Measurements from ENCODE around the gene HECW1.

HECW1 gene

DNA sequence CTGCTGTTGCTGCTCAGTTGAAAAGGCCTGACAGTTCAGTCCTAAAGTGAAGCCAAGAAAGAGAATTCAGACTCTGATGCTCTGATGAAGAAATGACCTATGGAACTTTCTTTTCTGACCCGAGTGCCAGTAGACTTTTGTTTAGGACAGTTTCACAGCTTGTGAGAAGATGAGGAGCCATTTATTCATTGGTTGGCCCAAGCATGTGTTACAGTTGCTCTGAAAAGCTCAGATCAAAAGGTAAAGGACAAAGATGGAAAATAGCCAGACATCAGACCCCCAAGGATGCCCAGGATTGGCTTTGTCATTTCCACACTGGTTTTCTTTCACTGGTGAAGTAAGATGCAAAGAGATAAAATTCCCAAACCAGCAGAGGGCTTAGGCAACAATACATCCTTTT, 321.2 kb downstream of the HECW1 start:
- no peak overlapping the region for H3K27ac ChIP-seq (ENCODE audit: low read depth, low read length)
- H3K9me3 ChIP-seq (ENCODE audit: control insufficient read depth in 1 of 2, low read length in 2 of 2), result no peaks in the 10 kb centered on the region
- H3K4me1 ChIP-seq (ENCODE audit: control insufficient read depth in 1 of 2, insufficient read depth in 2 of 2, low read length in 2 of 2), result no peaks in the 10 kb centered on the region
- no peak overlapping the region for H3K4me3 ChIP-seq (ENCODE audit: low read depth in 1 of 2, low read length in 2 of 2)
- no peaks in the 10 kb centered on the region for H3K27me3 ChIP-seq (ENCODE audit: control insufficient read depth in 1 of 2, insufficient read depth in 2 of 2, low read length in 2 of 2)
- no peaks in the 10 kb centered on the region for H3K36me3 ChIP-seq (ENCODE audit: control insufficient read depth in 1 of 2, insufficient read depth in 2 of 2, low read length in 2 of 2)
- H3K9ac ChIP-seq (ENCODE audit: low read depth in 1 of 2, low read length in 2 of 2), result no peak overlapping the region

- no peak overlapping the region for H3K4me3 ChIP-seq (ENCODE audit: low read depth in 1 of 2, low read length in 2 of 2)
- H3K27me3 ChIP-seq (ENCODE audit: control insufficient read depth in 1 of 2, insufficient read depth in 2 of 2, low read length in 2 of 2), result no peaks in the 10 kb centered on the region
- no peaks in the 10 kb centered on the region for H3K4me1 ChIP-seq (ENCODE audit: control insufficient read depth in 1 of 2, insufficient read depth in 2 of 2, low read length in 2 of 2)
- no peak overlapping the region for H3K9ac ChIP-seq (ENCODE audit: low read depth in 1 of 2, low read length in 2 of 2)
- no peak overlapping the region for H3K27ac ChIP-seq (ENCODE audit: low read depth, low read length)
- H3K36me3 ChIP-seq (ENCODE audit: control insufficient read depth in 1 of 2, insufficient read depth in 2 of 2, low read length in 2 of 2), result no peaks in the 10 kb centered on the region
- no peaks in the 10 kb centered on the region for H3K9me3 ChIP-seq (ENCODE audit: control insufficient read depth in 1 of 2, low read length in 2 of 2)
Observed at GRCh38 chr7:43437001-43437400, 324.6 kb downstream of the HECW1 start.

DNA sequence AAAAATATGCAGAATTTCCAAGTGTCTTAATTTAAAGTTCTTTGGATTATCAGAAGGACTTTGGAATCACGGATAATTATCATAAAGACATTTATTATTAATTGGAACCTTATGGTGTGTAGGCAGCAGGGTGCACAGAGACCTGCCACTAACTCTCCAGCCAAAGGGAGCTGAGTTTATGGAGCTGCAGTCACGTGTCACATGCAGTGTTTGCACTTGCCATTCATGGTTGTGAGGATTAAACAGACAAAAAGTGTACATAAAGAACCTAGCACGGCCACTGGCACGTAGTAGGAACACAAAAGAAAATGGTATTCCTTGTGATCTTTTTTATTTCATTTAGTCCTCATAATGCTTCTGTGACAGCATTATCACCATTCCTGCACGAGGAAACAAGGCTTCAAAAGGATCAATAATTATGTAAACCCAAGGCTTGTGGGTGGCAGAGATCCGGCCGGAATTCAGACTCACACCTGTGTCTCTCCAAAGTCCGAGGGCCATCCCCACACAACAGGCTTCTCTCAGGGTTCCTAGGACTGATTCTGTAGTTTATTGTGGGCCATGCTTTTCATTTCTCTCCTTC, 326.5 kb downstream of the HECW1 start:
- H3K27me3 ChIP-seq (ENCODE audit: control insufficient read depth in 1 of 2, insufficient read depth in 2 of 2, low read length in 2 of 2), result no peaks in the 10 kb centered on the region
- H3K27ac ChIP-seq (ENCODE audit: low read depth, low read length), result no peak overlapping the region
- no peaks in the 10 kb centered on the region for H3K4me1 ChIP-seq (ENCODE audit: control insufficient read depth in 1 of 2, insufficient read depth in 2 of 2, low read length in 2 of 2)
- H3K4me3 ChIP-seq (ENCODE audit: low read depth in 1 of 2, low read length in 2 of 2), result no peak overlapping the region
- no peak overlapping the region for H3K9ac ChIP-seq (ENCODE audit: low read depth in 1 of 2, low read length in 2 of 2)
- H3K9me3 ChIP-seq (ENCODE audit: control insufficient read depth in 1 of 2, low read length in 2 of 2), result no peaks in the 10 kb centered on the region
- H3K36me3 ChIP-seq (ENCODE audit: control insufficient read depth in 1 of 2, insufficient read depth in 2 of 2, low read length in 2 of 2), result no peaks in the 10 kb centered on the region

DNA sequence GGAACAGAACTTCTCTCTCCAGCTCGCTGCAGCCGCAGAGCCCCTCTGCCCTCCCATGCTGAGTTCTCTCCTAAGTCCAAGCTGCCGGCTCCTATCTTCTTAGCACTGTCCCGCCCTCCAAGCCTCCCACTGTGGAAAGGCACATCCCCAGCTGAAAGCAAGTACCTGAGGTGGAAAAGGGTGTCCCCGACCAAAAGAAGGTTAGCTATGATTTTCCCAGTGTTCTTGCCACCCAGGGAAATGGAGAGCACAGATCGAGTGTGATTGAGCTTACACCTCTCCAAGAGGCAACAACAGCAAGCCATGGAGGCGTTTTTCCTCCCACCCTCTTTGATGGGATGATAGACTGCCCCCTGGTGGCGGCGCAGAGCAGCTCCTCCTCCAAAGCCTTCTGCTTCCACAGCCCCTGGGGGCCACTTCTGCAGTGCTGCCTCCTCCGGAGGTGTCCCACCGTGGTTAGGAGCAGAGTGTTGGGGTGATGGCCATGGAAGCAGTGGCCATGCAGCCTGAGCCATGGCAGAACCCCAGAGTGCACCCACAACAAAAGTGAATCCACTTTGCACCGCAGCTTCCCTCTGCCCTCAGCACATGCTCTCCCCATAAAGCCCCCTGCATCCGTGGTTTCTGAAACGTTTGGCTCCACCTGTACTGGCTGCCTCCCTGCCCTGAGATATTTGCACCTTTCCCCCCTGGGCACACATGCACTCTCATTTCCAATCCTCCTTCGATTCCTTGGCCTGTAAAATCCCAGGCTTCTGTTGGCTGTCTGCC, 327.4 kb downstream of the HECW1 start:
- no peak overlapping the region for H3K4me3 ChIP-seq (ENCODE audit: low read depth in 1 of 2, low read length in 2 of 2)

DNA sequence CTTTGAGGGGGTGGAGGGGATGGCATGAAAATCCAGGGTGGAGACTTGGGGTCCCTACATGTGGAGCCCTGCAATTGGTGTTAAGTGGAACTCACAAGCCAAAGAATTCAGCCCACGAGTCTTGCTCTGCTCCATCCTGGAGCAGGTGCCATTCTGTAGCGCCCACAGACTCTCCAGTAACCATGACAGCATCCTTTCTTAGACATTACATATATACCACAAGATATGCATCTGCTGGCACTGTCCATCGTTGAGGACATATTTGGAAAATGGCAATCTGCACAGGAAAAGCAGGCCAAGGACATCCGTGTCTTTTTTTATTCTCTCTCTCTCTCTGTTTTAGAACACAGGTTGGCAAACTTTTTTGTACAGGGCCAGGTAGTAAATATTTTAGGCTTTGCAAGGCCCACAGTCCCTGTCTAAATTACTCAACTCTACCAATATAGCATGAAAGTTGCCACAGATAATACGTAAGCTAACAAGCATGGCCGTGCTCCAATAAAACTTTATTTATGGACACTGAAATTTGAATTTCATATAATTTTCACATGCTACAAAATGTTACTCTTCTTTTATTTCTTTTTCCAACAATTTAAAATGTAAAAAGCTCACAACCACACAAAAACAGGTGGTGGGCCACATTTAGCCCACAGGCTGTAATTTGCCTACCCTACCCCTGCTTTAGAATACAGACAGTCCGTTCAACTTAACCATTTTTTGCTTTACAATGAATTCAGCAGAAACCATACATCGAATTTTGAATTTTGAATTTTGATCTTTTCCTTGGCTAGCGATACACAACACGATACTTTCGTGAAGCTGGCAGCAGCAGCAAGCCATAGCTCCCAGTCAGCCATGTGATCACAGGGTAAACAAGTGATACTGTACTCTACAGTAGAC, 329.0 kb downstream of the HECW1 start:
- Histone ChIP-seq H3K36me3 (ENCODE audit: control insufficient read depth in 1 of 2, insufficient read depth in 2 of 2, low read length in 2 of 2) (no peaks in the 10 kb centered on the region), H3K27me3 (ENCODE audit: control insufficient read depth in 1 of 2, insufficient read depth in 2 of 2, low read length in 2 of 2) (no peaks in the 10 kb centered on the region), H3K27ac (ENCODE audit: low read depth, low read length) (no peak overlapping the region)

More for the DNA sequence above, 327.4 kb downstream of the HECW1 start:
- Histone ChIP-seq H3K36me3 (ENCODE audit: control insufficient read depth in 1 of 2, insufficient read depth in 2 of 2, low read length in 2 of 2) (no peaks in the 10 kb centered on the region), H3K9me3 (ENCODE audit: control insufficient read depth in 1 of 2, low read length in 2 of 2) (no peaks in the 10 kb centered on the region), H3K27ac (ENCODE audit: low read depth, low read length) (no peak overlapping the region), H3K4me1 (ENCODE audit: control insufficient read depth in 1 of 2, insufficient read depth in 2 of 2, low read length in 2 of 2) (no peaks in the 10 kb centered on the region), H3K9ac (ENCODE audit: low read depth in 1 of 2, low read length in 2 of 2) (no peak overlapping the region), H3K27me3 (ENCODE audit: control insufficient read depth in 1 of 2, insufficient read depth in 2 of 2, low read length in 2 of 2) (no peaks in the 10 kb centered on the region)

GRCh38 chr7:43443381-43443780, 330.9 kb downstream of the HECW1 start:
- Histone ChIP-seq H3K4me1 (ENCODE audit: control insufficient read depth in 1 of 2, insufficient read depth in 2 of 2, low read length in 2 of 2) (no peaks in the 10 kb centered on the region), H3K36me3 (ENCODE audit: control insufficient read depth in 1 of 2, insufficient read depth in 2 of 2, low read length in 2 of 2) (no peaks in the 10 kb centered on the region), H3K27ac (ENCODE audit: low read depth, low read length) (no peak overlapping the region), H3K9ac (ENCODE audit: low read depth in 1 of 2, low read length in 2 of 2) (no peak overlapping the region), H3K27me3 (ENCODE audit: control insufficient read depth in 1 of 2, insufficient read depth in 2 of 2, low read length in 2 of 2) (no peaks in the 10 kb centered on the region), H3K9me3 (ENCODE audit: control insufficient read depth in 1 of 2, low read length in 2 of 2) (no peaks in the 10 kb centered on the region), H3K4me3 (ENCODE audit: low read depth in 1 of 2, low read length in 2 of 2) (no peak overlapping the region)

More for the DNA sequence above, 329.0 kb downstream of the HECW1 start:
- Histone ChIP-seq H3K4me3 (ENCODE audit: low read depth in 1 of 2, low read length in 2 of 2) (no peak overlapping the region), H3K9me3 (ENCODE audit: control insufficient read depth in 1 of 2, low read length in 2 of 2) (no peaks in the 10 kb centered on the region), H3K9ac (ENCODE audit: low read depth in 1 of 2, low read length in 2 of 2) (no peak overlapping the region), H3K4me1 (ENCODE audit: control insufficient read depth in 1 of 2, insufficient read depth in 2 of 2, low read length in 2 of 2) (no peaks in the 10 kb centered on the region)

DNA sequence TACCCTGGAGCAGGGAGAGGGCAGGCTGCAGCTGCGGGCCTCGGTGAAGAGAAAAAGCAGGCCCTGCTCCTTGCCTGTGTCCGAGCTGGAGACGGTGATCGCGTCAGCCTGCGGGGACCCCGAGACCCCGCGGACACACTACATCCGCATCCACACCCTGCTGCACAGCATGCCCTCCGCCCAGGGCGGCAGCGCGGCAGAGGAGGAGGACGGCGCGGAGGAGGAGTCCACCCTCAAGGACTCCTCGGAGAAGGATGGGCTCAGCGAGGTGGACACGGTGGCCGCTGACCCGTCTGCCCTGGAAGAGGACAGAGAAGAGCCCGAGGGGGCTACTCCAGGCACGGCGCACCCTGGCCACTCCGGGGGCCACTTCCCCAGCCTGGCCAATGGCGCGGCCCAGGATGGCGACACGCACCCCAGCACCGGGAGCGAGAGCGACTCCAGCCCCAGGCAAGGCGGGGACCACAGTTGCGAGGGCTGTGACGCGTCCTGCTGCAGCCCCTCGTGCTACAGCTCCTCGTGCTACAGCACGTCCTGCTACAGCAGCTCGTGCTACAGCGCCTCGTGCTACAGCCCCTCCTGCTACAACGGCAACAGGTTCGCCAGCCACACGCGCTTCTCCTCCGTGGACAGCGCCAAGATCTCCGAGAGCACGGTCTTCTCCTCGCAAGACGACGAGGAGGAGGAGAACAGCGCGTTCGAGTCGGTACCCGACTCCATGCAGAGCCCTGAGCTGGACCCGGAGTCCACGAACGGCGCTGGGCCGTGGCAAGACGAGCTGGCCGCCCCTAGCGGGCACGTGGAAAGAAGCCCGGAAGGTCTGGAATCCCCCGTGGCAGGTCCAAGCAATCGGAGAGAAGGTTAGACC, 332.5 kb downstream of the HECW1 start:
- Histone ChIP-seq H3K9ac (ENCODE audit: low read depth in 1 of 2, low read length in 2 of 2) (no peak overlapping the region), H3K27me3 (ENCODE audit: control insufficient read depth in 1 of 2, insufficient read depth in 2 of 2, low read length in 2 of 2) (no peaks in the 10 kb centered on the region)

DNA sequence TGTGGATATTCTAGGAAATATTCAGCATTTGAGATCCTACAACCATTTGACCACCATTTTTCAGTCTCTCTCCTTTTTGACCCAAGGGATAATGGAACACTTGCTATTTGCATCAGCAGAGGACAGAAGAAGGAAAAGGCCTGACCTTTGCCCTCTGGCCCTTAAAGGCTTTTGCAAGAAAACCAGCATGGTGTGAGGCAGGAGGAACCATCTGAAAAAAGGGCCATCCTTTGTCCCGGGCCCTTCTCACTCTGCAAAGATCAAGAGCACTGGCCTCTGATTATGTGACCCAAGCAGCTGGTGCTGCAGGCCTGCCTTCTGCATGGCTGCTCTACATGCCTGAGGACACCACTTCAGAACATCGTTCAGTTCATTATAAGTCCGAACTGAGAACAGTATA, 337.1 kb downstream of the HECW1 start:
- Histone ChIP-seq H3K4me1 (ENCODE audit: control insufficient read depth in 1 of 2, insufficient read depth in 2 of 2, low read length in 2 of 2) (no peaks in the 10 kb centered on the region), H3K9me3 (ENCODE audit: control insufficient read depth in 1 of 2, low read length in 2 of 2) (no peaks in the 10 kb centered on the region), H3K9ac (ENCODE audit: low read depth in 1 of 2, low read length in 2 of 2) (no peak overlapping the region), H3K36me3 (ENCODE audit: control insufficient read depth in 1 of 2, insufficient read depth in 2 of 2, low read length in 2 of 2) (no peaks in the 10 kb centered on the region), H3K27me3 (ENCODE audit: control insufficient read depth in 1 of 2, insufficient read depth in 2 of 2, low read length in 2 of 2) (no peaks in the 10 kb centered on the region), H3K4me3 (ENCODE audit: low read depth in 1 of 2, low read length in 2 of 2) (no peak overlapping the region), H3K27ac (ENCODE audit: low read depth, low read length) (no peak overlapping the region)

More for the DNA sequence above, 332.5 kb downstream of the HECW1 start:
- Histone ChIP-seq H3K27ac (ENCODE audit: low read depth, low read length) (no peak overlapping the region), H3K4me1 (ENCODE audit: control insufficient read depth in 1 of 2, insufficient read depth in 2 of 2, low read length in 2 of 2) (no peaks in the 10 kb centered on the region), H3K36me3 (ENCODE audit: control insufficient read depth in 1 of 2, insufficient read depth in 2 of 2, low read length in 2 of 2) (no peaks in the 10 kb centered on the region), H3K9me3 (ENCODE audit: control insufficient read depth in 1 of 2, low read length in 2 of 2) (no peaks in the 10 kb centered on the region), H3K4me3 (ENCODE audit: low read depth in 1 of 2, low read length in 2 of 2) (no peak overlapping the region)

- Histone ChIP-seq H3K27ac (ENCODE audit: low read depth, low read length) (no peak overlapping the region), H3K36me3 (ENCODE audit: control insufficient read depth in 1 of 2, insufficient read depth in 2 of 2, low read length in 2 of 2) (no peaks in the 10 kb centered on the region), H3K9me3 (ENCODE audit: control insufficient read depth in 1 of 2, low read length in 2 of 2) (no peaks in the 10 kb centered on the region), H3K4me1 (ENCODE audit: control insufficient read depth in 1 of 2, insufficient read depth in 2 of 2, low read length in 2 of 2) (no peaks in the 10 kb centered on the region), H3K27me3 (ENCODE audit: control insufficient read depth in 1 of 2, insufficient read depth in 2 of 2, low read length in 2 of 2) (no peaks in the 10 kb centered on the region), H3K4me3 (ENCODE audit: low read depth in 1 of 2, low read length in 2 of 2) (no peak overlapping the region), H3K9ac (ENCODE audit: low read depth in 1 of 2, low read length in 2 of 2) (no peak overlapping the region)
Observed at GRCh38 chr7:43450894-43451293, 338.4 kb downstream of the HECW1 start.

Measured in duodenal mucosa (tissue), 2 donors.